Measurements from ENCODE around the gene KYAT1. TPM values are rescaled to one million over a fixed set of nuclear protein-coding genes. Genes with fewer than 3 reads are reported as not detected.

The KYAT1 gene
- total RNA-seq, 1 experiment from 2014 or later = 7.8 TPM

GRCh38 chr9:128841694-128842492 is 39.9 kb downstream of the KYAT1 start:
- Mint-ChIP-seq H3K4me3 (ENCODE audit: unreplicated experiment) (no peak overlapping the region), H3K27me3 (ENCODE audit: insufficient read depth, unreplicated experiment) (no peaks in the 10 kb centered on the region), H3K9me3 (ENCODE audit: unreplicated experiment) (no peaks in the 10 kb centered on the region), H3K27ac (ENCODE audit: unreplicated experiment) (no peak overlapping the region), H3K36me3 (ENCODE audit: insufficient read depth, unreplicated experiment) (peaks cover 10% of the 10 kb centered on the region), H3K4me1 (ENCODE audit: low read depth, unreplicated experiment) (peaks cover 16% of the 10 kb centered on the region)
- CTCF ChIA-PET = no interaction called here
- DNase-seq = no peak
- peaks cover 38% of the 10 kb centered on the region for H3K4me1 ChIP-seq
- no TSS peak for BruUV-seq (replicated peaks)
- no peaks in the 10 kb centered on the region for H3K27me3 ChIP-seq (replicated peaks; ENCODE audit: control insufficient read depth, insufficient read depth, low read length)
- POLR2A ChIA-PET = no interaction called here
- no peaks in the 10 kb centered on the region for H3K9me3 ChIP-seq
- intact Hi-C loops (cut with micrococcal nuclease; ENCODE audit: unreplicated experiment) = no loop called here
- no peak overlapping the region for H3K4me3 ChIP-seq (ENCODE audit: low read depth, low read length)
- no peak for TF ChIP-seq CTCF (IDR thresholded peaks at IDR 0.05; ENCODE audit: insufficient read depth in 1 of 2, low read depth in 1 of 2, low read length in 1 of 2, severe bottlenecking in 1 of 2, unreplicated experiment in 1 of 2)
- no peaks in the 10 kb centered on the region for H3K36me3 ChIP-seq (ENCODE audit: control insufficient read depth, insufficient read depth, low read length)

- H3K9me3 Mint-ChIP-seq (ENCODE audit: unreplicated experiment) = no peaks in the 10 kb centered on the region
- CTCF ChIA-PET = no interaction called here
- H3K4me1 ChIP-seq = peaks cover 30% of the 10 kb centered on the region
- no peak for TF ChIP-seq CTCF (IDR thresholded peaks at IDR 0.05; ENCODE audit: insufficient read depth in 1 of 2, low read depth in 1 of 2, low read length in 1 of 2, severe bottlenecking in 1 of 2, unreplicated experiment in 1 of 2)
- BruUV-seq (replicated peaks) = no TSS peak
- H3K36me3 Mint-ChIP-seq (ENCODE audit: insufficient read depth, unreplicated experiment) = peaks cover 14% of the 10 kb centered on the region
- peaks cover 14% of the 10 kb centered on the region for H3K4me1 Mint-ChIP-seq (ENCODE audit: low read depth, unreplicated experiment)
- no peaks in the 10 kb centered on the region for H3K27me3 Mint-ChIP-seq (ENCODE audit: insufficient read depth, unreplicated experiment)
- POLR2A ChIA-PET = no interaction called here
- H3K4me3 Mint-ChIP-seq (ENCODE audit: unreplicated experiment) = no peak overlapping the region
- no peaks in the 10 kb centered on the region for H3K9me3 ChIP-seq
- no peak overlapping the region for H3K27ac Mint-ChIP-seq (ENCODE audit: unreplicated experiment)
- H3K27me3 ChIP-seq (replicated peaks; ENCODE audit: control insufficient read depth, insufficient read depth, low read length) = no peaks in the 10 kb centered on the region
- no peak overlapping the region for H3K4me3 ChIP-seq (ENCODE audit: low read depth, low read length)
- DNase-seq = no peak
- H3K36me3 ChIP-seq (ENCODE audit: control insufficient read depth, insufficient read depth, low read length) = no peaks in the 10 kb centered on the region; the same call in 1 of the 2 replicates
- intact Hi-C loops (cut with micrococcal nuclease; ENCODE audit: unreplicated experiment) = no loop called here
Observed at GRCh38 chr9:128840524-128840923, 41.2 kb downstream of the KYAT1 start.

GRCh38 chr9:128838338-128838737 is 43.4 kb downstream of the KYAT1 start:
- H3K9me3 Mint-ChIP-seq (ENCODE audit: unreplicated experiment) = no peaks in the 10 kb centered on the region
- intact Hi-C loops (cut with micrococcal nuclease; ENCODE audit: unreplicated experiment) = loop anchor here (1.0 kb wide), 1 partner anchor 9 kb away; the partner anchor contains the start of gene SPOUT1
- no peak for TF ChIP-seq CTCF (IDR thresholded peaks at IDR 0.05; ENCODE audit: insufficient read depth in 1 of 2, low read depth in 1 of 2, low read length in 1 of 2, severe bottlenecking in 1 of 2, unreplicated experiment in 1 of 2)
- H3K36me3 ChIP-seq (ENCODE audit: control insufficient read depth, insufficient read depth, low read length) = no peaks in the 10 kb centered on the region; the same call in none of the 2 replicates
- DNase-seq = peak; percentile 88 to 89
- peaks cover 12% of the 10 kb centered on the region for H3K4me1 Mint-ChIP-seq (ENCODE audit: low read depth, unreplicated experiment)
- ChIA-PET CTCF (interaction anchor here (0.6 to 1.8 kb wide), 4 partner anchors 9 to 20 kb away, joined by 3 to 15 read pairs (median 8); partner anchors contain the start of genes ENDOG and SPOUT1), POLR2A (interaction anchor here (0.6 to 1.6 kb wide), 3 partner anchors 9 to 34 kb away, joined by 4 to 21 read pairs (median 11); partner anchors contain the start of genes ENDOG and SPOUT1)
- H3K27me3 ChIP-seq (replicated peaks; ENCODE audit: control insufficient read depth, insufficient read depth, low read length) = no peaks in the 10 kb centered on the region
- peaks cover 20% of the 10 kb centered on the region for H3K4me1 ChIP-seq
- peak overlapping the region; percentile 77 for H3K27ac Mint-ChIP-seq (ENCODE audit: unreplicated experiment)
- H3K36me3 Mint-ChIP-seq (ENCODE audit: insufficient read depth, unreplicated experiment) = peaks cover 12% of the 10 kb centered on the region
- no peaks in the 10 kb centered on the region for H3K27me3 Mint-ChIP-seq (ENCODE audit: insufficient read depth, unreplicated experiment)
- no TSS peak for BruUV-seq (replicated peaks)
- no peak overlapping the region for H3K4me3 Mint-ChIP-seq (ENCODE audit: unreplicated experiment)
- no peaks in the 10 kb centered on the region for H3K9me3 ChIP-seq
- no peak overlapping the region for H3K4me3 ChIP-seq (ENCODE audit: low read depth, low read length)

All from Caco-2 (cell line).